Measurements from ENCODE around the gene RMRP.
A peak's percentile ranks its signal among the peaks of the same experiment; 100 is the strongest.

DNA sequence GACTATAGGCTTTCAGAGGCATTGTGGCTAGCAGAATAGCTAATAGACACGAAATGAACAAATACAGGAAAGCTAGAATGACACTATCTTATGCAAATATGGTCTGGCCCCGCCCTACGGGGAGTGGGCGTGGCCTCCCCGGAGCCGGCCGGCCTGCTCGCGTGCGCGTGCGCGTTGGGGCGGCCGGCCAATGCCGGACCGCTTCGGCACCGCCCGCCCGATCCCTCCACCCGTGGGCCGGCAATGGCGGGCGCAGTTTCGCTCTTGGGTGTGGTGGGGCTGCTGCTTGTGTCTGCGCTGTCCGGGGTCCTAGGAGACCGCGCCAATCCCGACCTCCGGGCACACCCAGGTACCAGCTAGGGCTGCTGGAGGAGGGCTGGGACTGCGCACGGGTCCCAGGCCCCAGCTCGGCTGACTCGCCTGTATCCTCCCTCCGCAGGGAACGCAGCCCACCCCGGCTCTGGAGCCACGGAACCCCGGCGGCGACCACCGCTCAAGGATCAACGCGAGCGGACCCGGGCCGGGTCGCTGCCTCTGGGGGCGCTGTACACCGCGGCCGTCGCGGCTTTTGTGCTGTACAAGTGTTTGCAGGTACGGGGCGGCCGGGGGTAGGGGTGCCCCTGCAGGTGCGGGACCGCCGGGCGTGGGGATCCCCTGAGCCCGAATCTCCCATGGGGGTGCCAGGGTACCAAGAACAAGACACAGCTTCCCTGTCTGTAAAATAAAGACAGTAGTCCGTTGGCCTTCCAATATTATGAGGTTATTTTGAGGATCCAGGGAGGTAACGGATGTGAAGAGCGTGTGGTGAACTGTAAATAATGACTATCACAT, 533 bp upstream of the RMRP start, which contains the start of gene CCDC107:
- peak; percentile 97 for TF ChIP-seq POLR2A (IDR thresholded peaks at IDR 0.05)
- TF ChIP-seq, protein P1, sequence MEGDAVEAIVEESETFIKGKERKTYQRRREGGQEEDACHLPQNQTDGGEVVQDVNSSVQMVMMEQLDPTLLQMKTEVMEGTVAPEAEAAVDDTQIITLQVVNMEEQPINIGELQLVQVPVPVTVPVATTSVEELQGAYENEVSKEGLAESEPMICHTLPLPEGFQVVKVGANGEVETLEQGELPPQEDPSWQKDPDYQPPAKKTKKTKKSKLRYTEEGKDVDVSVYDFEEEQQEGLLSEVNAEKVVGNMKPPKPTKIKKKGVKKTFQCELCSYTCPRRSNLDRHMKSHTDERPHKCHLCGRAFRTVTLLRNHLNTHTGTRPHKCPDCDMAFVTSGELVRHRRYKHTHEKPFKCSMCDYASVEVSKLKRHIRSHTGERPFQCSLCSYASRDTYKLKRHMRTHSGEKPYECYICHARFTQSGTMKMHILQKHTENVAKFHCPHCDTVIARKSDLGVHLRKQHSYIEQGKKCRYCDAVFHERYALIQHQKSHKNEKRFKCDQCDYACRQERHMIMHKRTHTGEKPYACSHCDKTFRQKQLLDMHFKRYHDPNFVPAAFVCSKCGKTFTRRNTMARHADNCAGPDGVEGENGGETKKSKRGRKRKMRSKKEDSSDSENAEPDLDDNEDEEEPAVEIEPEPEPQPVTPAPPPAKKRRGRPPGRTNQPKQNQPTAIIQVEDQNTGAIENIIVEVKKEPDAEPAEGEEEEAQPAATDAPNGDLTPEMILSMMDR (IDR thresholded peaks at IDR 0.05): peak in 3 of 4 experiments; percentile 57 to 72 (median 69)
